Astrocyte (in vitro differentiated cells and primary cell): Measurements from ENCODE around the gene RAD51B.

Experiments
- CTCF ChIP-seq: IDR thresholded peaks from 2 replicates; pipeline ENCODE4 v1.5.1; 2011; ENCODE audit warnings: low read depth, mild to moderate bottlenecking, inconsistent platforms, low read length, moderate library complexity; ENCODE audit not compliant: insufficient read depth
- EZH2 ChIP-seq: IDR thresholded peaks from 2 replicates; pipeline ENCODE4 v1.6.1; 2012; ENCODE audit warnings: mild to moderate bottlenecking, low read length, inconsistent platforms; ENCODE audit not compliant: insufficient read depth

GRCh38 chr14:68638141-68638999, 818.8 kb downstream of the RAD51B start:
- no peak for TF ChIP-seq CTCF
- no peak for TF ChIP-seq EZH2
